CD14-positive monocyte (primary cell): ENCODE results near the gene USP54. TPM values are rescaled to one million over a fixed set of nuclear protein-coding genes. Genes with fewer than 3 reads are reported as not detected.

Source experiments
- DNase-seq, 3 donors: peaks; one replicate each; pipeline ENCODE4 v3.0.0-alpha.2; 2011 to 2022
- H2AFZ ChIP-seq: 2 replicates; pipeline ENCODE4 v1.6.0; 2012; ENCODE audit warnings: mild to moderate bottlenecking, low read depth, low read length, inconsistent platforms; ENCODE audit not compliant: insufficient read depth, poor library complexity, severe bottlenecking
- H3K27ac ChIP-seq, 2 donors: 1 replicate in 1 of 2; 2 replicates in 1 of 2; pipeline ENCODE4 v1.5.1; 2012 to 2013; ENCODE audit warnings: low read length in 2 of 2, control low read depth in 1 of 2, inconsistent platforms in 1 of 2, low read depth in 1 of 2, mild to moderate bottlenecking in 1 of 2
- H3K27me3 ChIP-seq, 2 donors: one replicate each; pipeline versions ENCODE4 v1.6.0 to v1.6.1; 2011 to 2013; ENCODE audit warnings: low read length in 2 of 2; ENCODE audit not compliant: control insufficient read depth in 2 of 2, insufficient read depth in 2 of 2
- H3K36me3 ChIP-seq, 2 donors: replicated peaks in 1 of 2; 1 replicate in 1 of 2; 2 replicates in 1 of 2; pipeline versions ENCODE4 v1.5.1 to v1.6.1; 2012 to 2013; ENCODE audit warnings: low read length in 2 of 2, control low read depth in 1 of 2, inconsistent platforms in 1 of 2, mild to moderate bottlenecking in 1 of 2; ENCODE audit not compliant: insufficient read depth in 2 of 2, control insufficient read depth in 1 of 2
- H3K4me1 ChIP-seq, 2 donors: 1 replicate in 1 of 2; 2 replicates in 1 of 2; pipeline versions ENCODE4 v1.5.1 to v1.6.1; 2012 to 2013; ENCODE audit warnings: low read length in 2 of 2, control low read depth in 1 of 2, inconsistent platforms in 1 of 2, mild to moderate bottlenecking in 1 of 2, moderate library complexity in 1 of 2; ENCODE audit not compliant: insufficient read depth in 2 of 2, control insufficient read depth in 1 of 2
- H3K4me2 ChIP-seq: replicated peaks from 2 replicates; pipeline ENCODE3; 2012; ENCODE audit warnings: low read length, moderate library complexity, mild to moderate bottlenecking; ENCODE audit not compliant: poor library complexity, severe bottlenecking; ENCODE audit errors: extremely low read depth
- H3K4me3 ChIP-seq, 3 experiments: fragments of 200-600 bp in 1 of 3; sonication (generic) in 1 of 3; replicated peaks in 1 of 3; 1 replicate in 2 of 3; 2 replicates in 1 of 3; pipeline ENCODE4 v1.5.1; 2011 to 2013; ENCODE audit warnings: low read length in 3 of 3, mild to moderate bottlenecking in 3 of 3, control low read depth in 2 of 3, low read depth in 2 of 3, inconsistent platforms in 1 of 3, moderate library complexity in 1 of 3
- H3K79me2 ChIP-seq: 2 replicates; pipeline ENCODE4 v1.6.0; 2012; ENCODE audit warnings: mild to moderate bottlenecking, control low read depth, inconsistent platforms, low read length, moderate library complexity; ENCODE audit not compliant: insufficient read depth
- H3K9ac ChIP-seq: 2 replicates; pipeline ENCODE4 v1.6.0; 2017; ENCODE audit warnings: low read length, mild to moderate bottlenecking; ENCODE audit not compliant: insufficient read depth, poor library complexity, severe bottlenecking
- H3K9me3 ChIP-seq, 2 donors: replicated peaks in 1 of 2; 1 replicate in 1 of 2; 2 replicates in 1 of 2; pipeline versions ENCODE4 v1.5.1 to v1.6.1; 2012 to 2013; ENCODE audit warnings: low read length in 2 of 2, control low read depth in 1 of 2; ENCODE audit not compliant: control insufficient read depth in 1 of 2, insufficient read depth in 1 of 2
- H4K20me1 ChIP-seq: 2 replicates; pipeline ENCODE4 v1.6.0; 2012; ENCODE audit warnings: mild to moderate bottlenecking, low read length, control low read depth, moderate library complexity; ENCODE audit not compliant: insufficient read depth
- H3K27ac Mint-ChIP-seq, 7 donors: one replicate each; pipeline ENCODE4 v1.8.0; 2020; ENCODE audit warnings: mild to moderate bottlenecking in 7 of 7, mixed read lengths in 7 of 7, moderate library complexity in 6 of 7, inconsistent platforms in 2 of 7
- H3K27me3 Mint-ChIP-seq, 3 donors: one replicate each; pipeline ENCODE4 v1.8.0; 2021 to 2022; ENCODE audit warnings: low read depth in 3 of 3, mild to moderate bottlenecking in 3 of 3, mixed read lengths in 3 of 3, moderate library complexity in 3 of 3, inconsistent platforms in 1 of 3
- H3K36me3 Mint-ChIP-seq, 2 donors: one replicate each; pipeline ENCODE4 v1.8.0; 2020; ENCODE audit warnings: mixed read lengths in 2 of 2, inconsistent platforms in 1 of 2, mild to moderate bottlenecking in 1 of 2
- H3K4me1 Mint-ChIP-seq: one replicate; pipeline ENCODE4 v1.8.0; 2020; ENCODE audit warnings: mild to moderate bottlenecking, mixed read lengths
- H3K4me3 Mint-ChIP-seq, 2 donors: one replicate each; pipeline ENCODE4 v1.8.0; 2020; ENCODE audit warnings: mild to moderate bottlenecking in 2 of 2, mixed read lengths in 2 of 2, moderate library complexity in 1 of 2
- H3K9me3 Mint-ChIP-seq, 7 donors: one replicate each; pipeline ENCODE4 v1.8.0; 2020 to 2022; ENCODE audit warnings: mixed read lengths in 7 of 7, mild to moderate bottlenecking in 6 of 7, moderate library complexity in 6 of 7, inconsistent platforms in 2 of 7
- WGBS: methylation state at CpG from one replicate; pipeline ENCODE4 v1.1.5; 2013; ENCODE audit warnings: missing lambda C conversion rate; ENCODE audit not compliant: insufficient coverage; 5-methylcytosine and 5-hydroxymethylcytosine counted together
- intact Hi-C, 2 donors: fragments of 100-400 bp; cut with micrococcal nuclease; formaldehyde crosslinking; loops; one replicate each; pipeline versions ENCODE4 v1.15.0 to v1.15.1; 2023
- polyA plus RNA-seq, 3 donors: library from polyadenylated mRNA; depleted of rRNA in 1 of 3; unstranded in 2 of 3; stranded (reverse) in 1 of 3; fragments of 300-500 nt in 2 of 3; fragments of >200 nt in 1 of 3; fragmentation: Illumina TruSeq in 2 of 3; gene quantifications; 1 replicate in 2 of 3; 2 replicates in 1 of 3; pipeline ENCODE4 v1.2.3, GENCODE V29; 2012 to 2021
- small RNA-seq: library from RNA; depleted of rRNA; stranded (forward); fragments of <200 nt; gene quantifications from one replicate; pipeline ENCODE3, GENCODE V24; 2012; ENCODE audit warnings: low read depth; ENCODE audit not compliant: insufficient read length
- TF ChIP-seq, protein P1 (sequence below): fragments of 200-600 bp; IDR thresholded peaks from one replicate; pipeline ENCODE4 v1.8.0; 2022; ENCODE audit warnings: antibody characterized with exemption, mild to moderate bottlenecking

The USP54 gene
- polyA plus RNA-seq, 3 donors = 0.28 to 2.4 (median 0.55) TPM

DNA sequence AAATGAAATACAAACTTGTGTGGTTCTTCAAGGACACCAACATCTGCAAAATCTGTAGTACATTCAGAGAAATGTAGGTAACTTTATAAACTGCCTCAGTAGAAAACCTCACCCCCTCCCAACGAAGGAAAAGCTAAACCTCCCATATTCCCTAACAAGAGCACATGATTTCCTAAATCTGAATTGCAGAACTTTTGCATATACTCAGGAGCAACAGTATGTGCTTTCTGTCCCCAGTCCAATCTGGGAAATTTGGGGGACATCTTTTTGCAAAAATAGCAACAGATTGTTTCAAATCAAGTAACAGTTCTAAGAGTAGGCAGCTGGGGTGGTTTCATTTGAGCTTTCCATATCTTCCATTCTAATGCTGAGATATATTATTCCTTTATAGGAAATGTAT, 142.0 kb downstream of the USP54 start:
- H3K4me1 Mint-ChIP-seq = no peaks in the 10 kb centered on the region
- Histone ChIP-seq H4K20me1 (no peaks in the 10 kb centered on the region), H3K36me3 (peaks cover 42 to 80% of the 10 kb centered on the region in 2 donors), H3K9me3 (no peaks in the 10 kb centered on the region), H2AFZ (no peak overlapping the region), H3K4me3 (no peak overlapping the region), H3K4me1 (no peaks in the 10 kb centered on the region), H3K27me3 (no peaks in the 10 kb centered on the region), H3K9ac (no peak overlapping the region), H3K4me2 (no peak overlapping the region), H3K79me2 (no peaks in the 10 kb centered on the region), H3K27ac (no peak overlapping the region)
- no peak overlapping the region for H3K4me3 Mint-ChIP-seq
- H3K27me3 Mint-ChIP-seq = no peaks in the 10 kb centered on the region
- no peak overlapping the region for H3K27ac Mint-ChIP-seq
- TF ChIP-seq, protein P1, sequence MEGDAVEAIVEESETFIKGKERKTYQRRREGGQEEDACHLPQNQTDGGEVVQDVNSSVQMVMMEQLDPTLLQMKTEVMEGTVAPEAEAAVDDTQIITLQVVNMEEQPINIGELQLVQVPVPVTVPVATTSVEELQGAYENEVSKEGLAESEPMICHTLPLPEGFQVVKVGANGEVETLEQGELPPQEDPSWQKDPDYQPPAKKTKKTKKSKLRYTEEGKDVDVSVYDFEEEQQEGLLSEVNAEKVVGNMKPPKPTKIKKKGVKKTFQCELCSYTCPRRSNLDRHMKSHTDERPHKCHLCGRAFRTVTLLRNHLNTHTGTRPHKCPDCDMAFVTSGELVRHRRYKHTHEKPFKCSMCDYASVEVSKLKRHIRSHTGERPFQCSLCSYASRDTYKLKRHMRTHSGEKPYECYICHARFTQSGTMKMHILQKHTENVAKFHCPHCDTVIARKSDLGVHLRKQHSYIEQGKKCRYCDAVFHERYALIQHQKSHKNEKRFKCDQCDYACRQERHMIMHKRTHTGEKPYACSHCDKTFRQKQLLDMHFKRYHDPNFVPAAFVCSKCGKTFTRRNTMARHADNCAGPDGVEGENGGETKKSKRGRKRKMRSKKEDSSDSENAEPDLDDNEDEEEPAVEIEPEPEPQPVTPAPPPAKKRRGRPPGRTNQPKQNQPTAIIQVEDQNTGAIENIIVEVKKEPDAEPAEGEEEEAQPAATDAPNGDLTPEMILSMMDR = no peak
- no peak for DNase-seq
- intact Hi-C loops = no loop called here
- WGBS = no CpG with 5 or more reads among the region's 1 CpG
- peaks cover 47 to 59% of the 10 kb centered on the region in 2 donors for H3K36me3 Mint-ChIP-seq
- H3K9me3 Mint-ChIP-seq = no peaks in the 10 kb centered on the region

DNA sequence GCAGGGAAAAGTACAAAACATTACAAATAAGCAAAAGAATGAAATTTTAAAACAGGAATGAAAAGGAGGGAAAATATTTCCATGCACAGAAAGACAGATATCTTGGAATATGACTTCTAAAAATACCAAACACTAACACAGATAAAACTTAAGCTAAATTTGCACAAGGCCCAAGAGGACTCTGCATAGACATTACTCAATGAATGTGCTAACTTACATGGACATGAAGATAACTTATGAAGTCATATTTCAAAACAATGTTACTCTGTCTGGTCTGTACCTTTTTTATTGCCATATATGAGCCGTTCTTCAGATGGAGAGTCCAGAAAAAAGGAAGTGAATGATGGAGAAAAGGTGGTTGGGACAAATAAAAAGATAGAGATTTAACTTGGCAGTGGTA, 142.8 kb downstream of the USP54 start:
- no peak overlapping the region for H3K4me3 ChIP-seq
- TF ChIP-seq, protein P1 = no peak
- no peak overlapping the region for H3K27ac ChIP-seq
- H3K4me2 ChIP-seq = no peak overlapping the region
- Mint-ChIP-seq H3K9me3 (no peaks in the 10 kb centered on the region), H3K4me3 (no peak overlapping the region), H3K27me3 (no peaks in the 10 kb centered on the region), H3K4me1 (no peaks in the 10 kb centered on the region), H3K27ac (no peak overlapping the region), H3K36me3 (peaks cover 48 to 60% of the 10 kb centered on the region in 2 donors)
- H3K4me1 ChIP-seq = no peaks in the 10 kb centered on the region
- intact Hi-C loops = no loop called here
- no peak for DNase-seq
- no peaks in the 10 kb centered on the region for H4K20me1 ChIP-seq
- WGBS = 100% methylated on average over 1 of the region's 1 CpG
- no peak overlapping the region for H2AFZ ChIP-seq
- no peaks in the 10 kb centered on the region for H3K79me2 ChIP-seq
- H3K27me3 ChIP-seq = no peaks in the 10 kb centered on the region
- H3K9ac ChIP-seq = no peak overlapping the region
- peaks cover 43 to 82% of the 10 kb centered on the region in 2 donors for H3K36me3 ChIP-seq
- H3K9me3 ChIP-seq = no peaks in the 10 kb centered on the region

Small RNA genes within 50 kb of the gene (small RNA-seq; reads per million reads assigned to genes)
- gene RNU6-883P = not detected

Other genes starting within 250 kb of the USP54 start
- 1 to 10 TPM in 1 of 3 donors, under 1 TPM in 1, not detected in 1; 0.13 to 1.1 TPM for gene CFAP70, start 232.5 kb downstream of the USP54 start, polyA plus RNA-seq
- 100 to 1,000 TPM in 2 of 3 donors, 10 to 100 TPM in 1; 84.6 to 199 (median 173) TPM for gene ANXA7, start 177.3 kb downstream of the USP54 start, polyA plus RNA-seq
- gene MSS51, start 157.8 kb downstream of the USP54 start, polyA plus RNA-seq = 1 to 10 TPM in 1 of 3 donors, not detected in 2; 4.9 TPM
- gene PPP3CB, start 95.3 kb downstream of the USP54 start, polyA plus RNA-seq = 10 to 100 TPM in 1 of 3 donors, 1 to 10 TPM in 2; 4.8 to 18.9 (median 6.5) TPM
- not detected for gene MYOZ1, start 50.1 kb upstream of the USP54 start, polyA plus RNA-seq
- not detected for gene SYNPO2L, start 64.7 kb upstream of the USP54 start, polyA plus RNA-seq
- 1 to 10 TPM in 1 of 3 donors, under 1 TPM in 2; 0.23 to 8.9 (median 0.44) TPM for gene AGAP5, start 106.8 kb upstream of the USP54 start, polyA plus RNA-seq
- gene SEC24C, start 153.0 kb upstream of the USP54 start, polyA plus RNA-seq = 10 to 100 TPM; 25.7 to 65.8 (median 44.8) TPM
- 10 to 100 TPM; 15.0 to 85.0 (median 72.3) TPM for gene CHCHD1, start 190.7 kb upstream of the USP54 start, polyA plus RNA-seq
- 100 to 1,000 TPM in 1 of 3 donors, 10 to 100 TPM in 1, 1 to 10 TPM in 1; 7.8 to 150 (median 19.2) TPM for gene ZSWIM8, start 194.3 kb upstream of the USP54 start, polyA plus RNA-seq
- 10 to 100 TPM; 22.7 to 59.1 (median 25.6) TPM for gene NDST2, start 220.3 kb upstream of the USP54 start, polyA plus RNA-seq